NCI-H69 (cell line): Measurements from ENCODE around the gene ETV6.
A peak's percentile ranks its signal among the peaks of the same experiment; 100 is the strongest.

Source experiments
- DNase-seq: peaks from one replicate; lab custom pipeline; 2025; lab: John Stamatoyannopoulos, UW

The ETV6 gene

DNA sequence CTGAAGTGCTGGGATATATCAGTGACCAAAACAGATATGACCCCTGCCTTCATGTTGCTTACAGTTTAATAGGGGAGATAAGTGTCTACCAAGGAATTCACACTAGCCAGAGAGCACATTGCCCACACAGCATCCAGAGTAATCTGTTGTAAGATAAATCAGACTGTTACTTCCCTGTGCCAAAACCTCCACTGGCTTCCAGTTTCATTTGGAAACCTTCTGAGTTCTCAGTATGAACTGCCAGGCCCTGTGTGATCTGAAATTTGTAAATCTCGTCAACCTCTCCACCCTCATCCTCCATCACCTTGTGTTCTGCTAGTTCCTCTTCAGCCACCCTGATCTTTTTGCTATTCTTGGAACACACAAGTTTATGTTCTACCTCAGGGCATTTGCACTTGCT lies 154.7 kb downstream of the ETV6 start:
- DNase-seq: no peak

DNA sequence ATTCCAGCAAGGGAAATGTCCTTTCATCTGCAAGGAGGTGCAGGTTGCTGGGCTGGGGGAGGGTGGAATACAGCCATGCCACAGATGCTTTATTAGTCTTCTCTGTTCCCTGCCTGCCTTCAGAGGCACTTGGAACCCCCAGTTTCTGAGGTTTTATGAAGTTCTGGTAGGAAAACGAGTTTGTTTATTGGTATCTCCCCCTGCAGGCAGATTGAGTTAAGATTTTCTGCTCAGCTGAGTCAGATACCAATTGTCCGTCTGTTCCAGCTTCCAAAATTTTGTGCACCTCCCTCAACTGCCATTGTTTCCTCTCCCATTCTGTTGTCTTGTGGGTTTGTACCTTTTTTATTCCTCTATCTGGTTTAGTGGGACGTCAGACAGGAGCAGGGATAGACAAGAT lies 155.6 kb downstream of the ETV6 start:
- DNase-seq: no peak

DNA sequence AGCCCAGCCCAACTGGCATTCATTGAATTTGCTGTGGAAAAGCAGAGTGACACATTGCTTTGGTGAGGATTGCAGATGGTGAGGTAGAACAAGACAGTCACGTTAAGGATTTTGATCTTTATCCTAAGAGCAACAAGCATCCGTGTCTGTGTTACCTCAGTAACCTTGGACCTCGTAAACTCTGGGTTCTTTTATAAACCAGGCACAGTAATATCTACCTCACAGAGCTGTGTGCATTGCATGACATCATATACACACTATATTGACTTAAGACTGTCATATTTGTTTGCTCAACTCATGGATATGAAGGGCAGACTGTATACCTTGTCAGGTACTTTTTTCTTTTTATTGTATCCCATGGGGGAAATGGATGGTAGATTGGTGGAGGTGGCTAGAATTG lies 156.2 kb downstream of the ETV6 start:
- DNase-seq: peak; percentile 49

DNA sequence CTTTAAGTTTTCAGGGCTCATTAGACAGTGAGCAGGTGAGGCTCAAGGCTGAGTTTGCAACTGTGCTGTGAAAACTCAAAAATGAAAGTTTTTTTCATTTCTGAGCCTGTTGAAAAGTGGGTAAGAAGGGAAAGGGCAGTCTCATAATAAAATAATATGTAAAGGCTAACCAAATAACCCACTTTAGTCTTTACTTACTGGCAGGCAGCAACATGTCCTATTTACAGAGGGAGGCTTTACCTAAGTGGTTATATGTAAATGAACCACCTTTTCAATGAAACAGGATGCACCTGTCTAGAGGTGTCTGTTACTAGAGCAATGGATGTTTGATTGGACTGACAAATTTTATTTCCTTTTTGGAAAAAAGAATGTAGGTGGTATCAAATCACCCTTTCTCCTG lies 158.0 kb downstream of the ETV6 start:
- peak; percentile 70 for DNase-seq

DNA sequence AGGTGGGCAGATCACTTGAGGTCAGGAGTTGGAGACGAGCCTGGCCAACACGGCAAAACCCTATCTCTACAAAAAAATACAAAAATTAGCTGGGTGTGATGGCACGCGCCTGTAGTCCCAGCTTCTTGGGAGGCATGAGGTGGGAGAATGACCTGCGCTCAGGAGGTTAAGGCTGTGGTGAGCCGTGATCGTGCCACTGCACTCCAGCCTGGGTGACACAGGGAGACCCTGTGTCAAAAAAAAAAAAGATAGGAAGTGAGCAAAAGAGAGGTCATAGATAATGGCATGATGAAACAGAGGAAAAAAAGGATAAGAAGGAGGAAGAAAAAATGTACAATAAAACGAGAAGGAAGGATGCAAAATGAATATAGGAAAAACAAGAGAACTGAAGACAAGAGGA lies 159.5 kb downstream of the ETV6 start:
- DNase-seq: no peak

DNA sequence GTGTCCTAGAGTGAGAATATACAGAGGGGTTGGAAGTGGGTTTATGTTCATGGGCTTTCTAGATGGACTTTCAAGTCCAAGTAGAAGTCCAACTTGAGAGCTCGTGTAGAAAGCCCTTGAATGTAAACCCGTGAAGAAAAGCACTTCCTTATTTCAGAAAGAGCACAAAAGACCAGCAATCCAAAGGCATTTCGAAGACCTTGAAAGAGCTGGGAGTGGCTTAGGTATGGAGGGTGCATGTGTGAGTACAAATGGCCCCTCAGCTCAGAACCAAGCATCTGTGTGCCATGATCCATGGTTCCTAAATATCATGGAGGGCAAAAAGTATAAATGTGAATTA lies 160.7 kb downstream of the ETV6 start:
- no peak for DNase-seq

DNA sequence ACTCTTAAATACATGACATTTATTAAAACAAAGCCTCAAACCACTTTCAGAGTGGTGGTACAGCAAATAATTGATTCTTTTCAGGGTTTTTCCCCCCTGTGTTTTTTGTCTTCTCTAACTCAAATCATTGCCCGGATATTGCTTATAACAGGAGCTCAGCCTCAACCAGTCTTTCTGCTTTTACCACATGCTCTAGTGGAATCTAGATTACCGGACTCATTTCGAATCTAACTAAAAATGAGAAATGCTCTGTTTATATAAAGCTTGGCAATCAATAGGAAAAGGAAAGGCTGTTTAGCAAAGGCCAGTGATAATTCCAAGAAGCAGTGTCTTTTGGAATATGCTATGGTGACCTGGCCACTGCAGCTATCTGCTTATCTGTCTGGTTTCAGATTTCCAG lies 161.5 kb downstream of the ETV6 start:
- DNase-seq: no peak

DNA sequence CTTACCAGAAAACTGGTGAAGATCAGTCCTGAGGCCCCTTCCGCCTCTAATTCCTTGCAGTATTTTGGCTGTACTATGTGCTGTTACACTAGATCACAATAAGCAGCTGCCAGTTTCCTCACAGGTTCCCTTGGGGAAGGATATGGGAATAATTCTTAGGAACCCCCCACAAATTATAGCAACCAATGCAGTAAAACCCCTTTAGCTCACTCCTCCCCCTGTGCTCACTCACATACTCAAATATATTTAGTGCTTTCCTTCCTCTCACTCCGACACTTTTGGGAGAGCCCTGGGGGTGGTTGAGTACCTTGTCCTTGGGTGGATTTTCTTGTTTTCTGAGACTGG lies 162.7 kb downstream of the ETV6 start:
- no peak for DNase-seq

DNA sequence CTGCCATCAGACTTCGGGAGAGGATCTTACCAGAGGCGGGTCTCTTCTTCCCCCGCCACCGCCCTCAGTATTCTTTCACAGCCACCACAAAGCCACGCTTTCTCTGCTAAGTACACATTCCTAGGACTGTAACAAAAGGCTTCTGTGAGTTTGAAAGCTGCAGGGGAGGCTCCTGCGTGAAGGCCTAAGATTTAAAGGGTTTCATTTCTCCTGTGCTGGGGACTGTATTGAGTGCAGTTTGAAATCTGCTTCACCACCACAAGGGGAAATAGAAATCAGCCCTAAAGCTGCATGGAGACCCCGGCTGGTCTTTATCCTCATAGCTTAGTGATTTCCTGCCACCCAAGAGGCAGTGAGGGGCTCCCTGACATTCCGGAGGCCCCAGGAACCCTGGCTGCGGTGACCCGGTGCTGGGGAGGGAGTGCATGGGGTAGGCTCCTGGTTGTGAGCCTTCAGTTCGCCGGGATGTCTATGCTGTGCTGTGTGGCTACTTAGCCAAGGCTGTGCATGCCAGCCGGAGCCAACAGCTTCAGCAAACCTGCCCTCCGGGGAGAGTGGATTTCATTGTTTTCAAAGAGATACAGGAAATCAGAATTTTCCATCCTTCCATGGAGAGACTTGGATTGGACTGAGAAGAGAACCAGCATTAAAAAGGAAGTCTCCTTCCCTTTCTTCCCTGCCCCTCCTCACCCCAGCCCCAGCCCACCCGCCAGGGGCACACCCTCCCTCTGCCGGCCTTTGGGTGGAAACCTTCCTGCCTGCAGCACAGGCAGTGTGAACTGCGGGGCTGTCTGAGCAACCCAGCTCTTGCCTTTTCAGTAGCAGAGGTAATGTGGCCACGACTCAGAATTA lies 163.3 kb downstream of the ETV6 start:
- DNase-seq: peak; percentile 71

DNA sequence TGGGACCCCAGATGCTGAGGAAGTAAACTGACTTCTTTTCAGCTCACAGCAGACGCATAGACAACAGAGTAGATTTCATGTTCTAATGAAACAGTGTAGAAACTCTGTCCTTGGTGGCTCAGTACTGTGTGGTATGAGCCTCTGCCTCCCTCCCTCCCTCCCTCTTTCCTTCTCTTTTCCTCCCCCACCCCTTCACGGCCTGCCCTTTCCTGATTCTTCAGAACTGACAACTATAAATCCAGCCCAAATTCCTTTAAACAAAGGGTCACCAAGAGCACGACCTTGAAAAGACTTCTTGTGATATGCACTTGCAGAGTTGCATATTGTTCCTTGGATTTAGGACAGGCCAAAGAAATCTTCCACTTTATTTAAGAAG lies 164.0 kb downstream of the ETV6 start:
- DNase-seq: no peak

DNA sequence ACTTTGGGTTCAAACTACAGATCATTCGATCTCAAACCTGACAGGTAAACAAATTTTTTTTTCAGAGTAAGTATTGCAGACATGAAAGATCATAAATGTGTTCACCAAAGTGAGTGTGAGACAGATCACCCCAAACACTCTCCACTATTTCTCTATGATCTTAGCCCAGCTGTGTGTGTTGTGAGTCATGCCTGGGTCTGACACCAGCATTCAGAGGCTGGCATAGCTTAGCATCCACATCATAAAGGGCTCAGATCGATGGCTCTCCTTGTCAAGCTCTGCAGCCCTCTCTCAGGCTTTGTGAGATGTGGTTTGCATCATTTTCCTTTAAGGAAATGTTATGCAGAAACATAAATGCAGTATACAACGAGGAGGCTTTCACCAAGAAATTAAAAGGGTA lies 164.9 kb downstream of the ETV6 start:
- DNase-seq: no peak

DNA sequence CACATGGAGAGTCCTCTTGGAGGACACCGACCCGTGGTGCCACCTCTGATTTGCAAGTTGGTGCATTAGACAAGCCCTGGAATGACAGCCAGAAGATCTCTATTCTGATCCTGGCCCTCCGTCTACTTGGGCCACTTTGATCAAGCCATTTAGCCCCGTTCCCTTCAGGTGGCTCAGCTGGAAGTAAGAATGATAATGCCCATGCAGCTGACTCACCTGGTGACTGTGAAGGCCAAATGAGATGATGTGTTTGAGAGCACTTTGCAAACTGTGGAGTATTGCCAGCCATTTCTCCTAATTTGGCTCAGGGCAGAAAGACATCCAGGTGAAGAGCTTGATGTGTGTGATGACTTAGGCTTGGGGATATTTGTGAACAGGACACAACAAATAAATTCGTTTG lies 165.9 kb downstream of the ETV6 start:
- peak; percentile 44 for DNase-seq

DNA sequence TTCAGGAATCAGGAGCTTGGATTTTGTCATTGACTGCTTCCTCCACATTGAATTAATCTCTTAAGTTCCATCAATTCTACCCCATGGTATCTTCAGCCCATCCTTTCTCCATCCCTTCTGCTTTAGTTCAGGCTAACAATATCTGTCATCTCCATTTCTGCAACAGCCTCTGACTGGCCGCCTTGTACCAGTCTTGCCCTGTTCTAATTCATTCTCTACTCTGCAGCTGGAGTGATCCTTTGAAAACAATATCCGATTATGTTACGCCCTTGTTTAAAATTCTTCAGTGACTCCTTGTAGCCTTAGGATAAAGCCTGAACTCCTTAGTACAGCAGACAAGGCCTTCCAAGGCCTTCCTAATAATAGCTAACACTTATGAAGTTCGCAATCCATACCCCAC lies 170.2 kb downstream of the ETV6 start:
- DNase-seq: no peak

DNA sequence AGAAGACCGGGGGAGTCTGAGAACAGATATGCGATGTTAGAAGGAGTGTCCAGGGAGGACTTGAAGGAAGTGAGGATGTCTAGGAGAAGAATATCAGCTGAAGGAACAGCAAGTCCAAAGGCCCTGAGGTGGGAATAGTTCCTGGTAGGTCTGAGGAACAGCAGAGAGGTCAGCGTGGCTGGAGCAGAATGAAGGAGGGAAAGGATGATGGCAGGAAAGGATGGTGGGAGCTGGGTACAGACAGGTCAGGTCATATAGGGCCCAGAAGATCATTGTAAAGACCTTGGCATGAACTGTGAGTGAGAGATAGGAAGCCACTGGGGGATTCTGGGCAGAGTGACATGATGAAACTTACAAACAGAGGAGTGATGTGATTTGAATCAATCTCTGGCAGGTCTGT lies 171.0 kb downstream of the ETV6 start:
- no peak for DNase-seq

DNA sequence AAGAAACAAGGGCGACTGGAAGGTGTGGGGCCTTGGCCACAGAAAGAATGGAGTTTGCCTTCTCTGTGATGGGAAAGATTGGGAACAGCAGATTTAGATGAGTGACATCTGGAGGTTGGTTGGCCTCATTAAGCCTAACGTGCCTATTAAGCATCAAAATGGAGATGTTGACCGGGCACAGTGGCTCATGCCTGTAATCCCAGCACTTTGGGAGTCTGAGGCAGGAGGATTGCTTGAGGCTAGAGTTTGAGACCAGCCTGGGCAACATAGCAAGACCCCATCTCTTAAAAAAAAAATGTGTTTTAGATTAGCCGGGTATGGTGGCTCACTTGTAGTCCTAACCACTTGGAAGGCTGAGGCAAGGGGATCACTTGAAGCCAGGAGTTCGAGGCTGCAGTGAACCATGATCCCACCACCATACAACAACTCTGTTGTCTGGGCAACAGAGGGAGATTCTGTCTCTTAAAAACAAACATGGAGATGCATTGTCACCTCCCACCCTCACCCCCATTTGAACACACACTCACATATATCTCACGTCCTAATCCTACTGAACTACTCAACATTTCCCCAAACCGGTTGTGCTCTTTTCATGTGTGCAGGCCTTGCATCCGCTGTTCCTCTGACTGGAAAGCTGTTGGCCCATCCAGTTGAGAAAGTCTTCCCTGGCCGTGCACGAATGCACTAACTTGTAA lies 172.1 kb downstream of the ETV6 start:
- no peak for DNase-seq

DNA sequence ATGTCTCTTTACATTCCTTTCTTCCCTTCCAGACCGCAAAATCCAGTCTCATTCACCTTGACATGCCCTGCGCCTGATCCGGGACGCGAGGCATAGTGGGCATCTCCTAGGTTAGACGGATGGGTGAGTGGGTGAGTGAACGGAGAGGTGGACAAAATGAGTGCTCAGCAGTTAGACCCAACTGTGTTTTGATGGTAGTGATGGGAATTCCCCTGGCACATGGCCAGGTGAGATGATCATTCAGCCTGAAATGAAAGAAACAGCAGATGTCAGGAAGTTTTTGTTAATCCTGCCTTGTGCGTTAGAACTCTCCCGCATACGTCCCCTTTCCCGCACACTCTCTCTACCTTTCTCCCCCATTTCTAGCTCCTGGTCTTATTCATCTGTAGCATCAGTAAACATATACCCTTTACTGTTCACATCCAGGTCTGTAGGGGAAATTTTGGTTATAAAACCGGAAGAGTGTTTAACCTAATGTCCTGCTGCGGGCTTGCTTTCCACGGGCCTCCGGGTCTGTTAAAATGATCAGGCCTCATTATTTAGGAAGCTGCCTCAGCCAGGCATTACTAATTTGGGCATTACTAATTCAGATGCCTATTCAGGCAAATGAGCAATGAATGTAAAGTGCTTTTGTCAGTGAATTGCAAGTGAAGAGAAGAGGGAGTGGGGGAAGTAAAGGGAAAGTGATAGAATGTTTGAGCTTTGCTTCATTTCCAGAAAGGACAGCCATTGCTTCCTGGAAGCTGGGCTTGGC lies 172.8 kb downstream of the ETV6 start:
- peak; percentile 50 for DNase-seq

DNA sequence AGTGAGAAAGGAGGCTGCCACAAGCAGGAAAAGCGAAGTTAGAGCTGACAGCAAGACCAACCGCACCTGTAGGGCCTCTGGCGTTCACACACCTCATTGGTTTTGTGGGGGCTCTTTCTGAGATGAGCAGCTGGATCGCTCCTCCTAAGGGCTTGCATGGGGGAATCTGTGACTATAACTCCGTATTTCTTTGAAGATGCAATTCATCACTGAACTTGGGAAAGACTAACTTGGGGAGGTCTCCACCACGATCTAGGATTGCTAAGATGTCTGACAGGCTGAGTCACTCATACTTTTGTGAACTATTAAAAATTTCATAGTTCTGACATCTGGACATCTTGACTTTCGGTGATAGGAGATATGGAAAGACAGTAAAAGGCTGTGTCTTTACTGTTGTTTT lies 173.6 kb downstream of the ETV6 start:
- no peak for DNase-seq

DNA sequence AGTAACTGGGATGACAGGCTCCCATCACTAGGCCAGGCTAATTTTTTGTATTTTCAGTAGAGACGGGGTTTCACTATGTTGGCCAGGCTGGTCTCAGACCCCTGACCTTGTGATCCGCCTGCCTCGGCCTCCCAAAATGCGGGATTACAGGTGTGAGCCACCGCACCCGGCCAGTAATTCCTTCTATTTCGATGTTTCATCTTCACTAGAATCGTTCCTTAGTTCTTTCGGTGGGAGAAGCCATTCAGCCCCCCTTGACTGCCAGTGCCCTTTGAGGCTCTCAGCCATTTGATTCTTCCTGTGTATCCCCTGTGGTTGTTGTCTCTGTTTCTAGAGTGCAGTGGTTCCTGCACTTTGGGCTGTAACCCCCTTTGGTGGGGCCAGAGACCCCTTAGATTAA lies 174.1 kb downstream of the ETV6 start:
- no peak for DNase-seq

DNA sequence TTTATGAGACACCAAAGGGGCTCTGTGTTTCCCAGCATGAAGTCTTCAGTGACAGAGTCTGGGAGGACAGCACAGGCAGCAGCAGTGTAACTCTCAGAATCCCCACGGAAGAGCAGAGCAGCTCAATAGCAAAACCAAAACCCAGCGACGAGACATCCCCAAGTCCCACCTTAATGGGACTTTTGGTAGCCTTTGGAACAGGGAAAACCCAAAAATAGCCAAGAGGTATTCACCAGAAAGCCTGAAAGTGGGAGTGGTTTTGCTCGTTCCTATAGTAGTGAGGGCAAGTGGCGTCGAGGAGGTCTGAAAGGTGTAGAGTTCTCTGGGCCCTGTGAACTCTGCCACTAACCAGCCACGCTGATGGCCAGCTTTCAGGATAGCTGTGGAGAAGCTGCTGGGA lies 174.6 kb downstream of the ETV6 start:
- no peak for DNase-seq

DNA sequence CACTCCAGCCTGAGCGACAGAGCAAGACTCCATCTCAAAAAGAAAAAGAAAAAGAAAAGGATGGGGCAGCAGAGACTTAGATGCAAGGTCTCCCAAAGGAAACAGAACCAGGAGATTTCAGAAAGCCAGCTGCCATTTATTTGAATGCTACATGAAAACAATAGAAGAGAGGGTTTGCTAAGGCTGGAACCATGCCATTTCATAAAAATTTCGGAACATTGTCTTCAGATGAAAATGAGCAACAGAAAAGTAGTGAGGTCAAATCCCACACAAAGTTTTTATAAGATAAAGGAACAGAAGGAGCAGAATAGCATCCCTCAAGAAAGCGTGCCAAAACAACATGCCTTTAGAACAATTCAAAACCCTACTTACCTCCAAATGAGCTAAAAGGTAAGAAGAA lies 175.3 kb downstream of the ETV6 start:
- DNase-seq: no peak

DNA sequence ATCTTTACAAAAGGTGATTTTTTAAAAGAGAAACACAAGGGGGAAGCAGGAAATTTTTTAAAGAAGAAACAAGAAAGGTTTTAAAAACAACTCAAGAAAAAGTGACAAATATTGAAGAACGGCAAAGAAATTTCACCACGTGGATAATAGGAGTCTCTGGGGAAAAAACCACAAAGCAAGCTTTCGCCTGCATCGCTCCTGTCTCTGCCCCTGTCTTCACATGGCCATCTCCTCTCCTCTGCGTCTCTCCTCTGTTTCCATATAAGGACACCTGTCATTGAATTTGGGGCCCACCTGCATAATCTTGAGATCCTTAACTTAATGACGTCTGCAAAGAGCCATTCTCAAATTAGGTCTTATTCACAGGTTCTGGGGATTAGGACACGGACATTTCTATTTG lies 175.8 kb downstream of the ETV6 start:
- no peak for DNase-seq

DNA sequence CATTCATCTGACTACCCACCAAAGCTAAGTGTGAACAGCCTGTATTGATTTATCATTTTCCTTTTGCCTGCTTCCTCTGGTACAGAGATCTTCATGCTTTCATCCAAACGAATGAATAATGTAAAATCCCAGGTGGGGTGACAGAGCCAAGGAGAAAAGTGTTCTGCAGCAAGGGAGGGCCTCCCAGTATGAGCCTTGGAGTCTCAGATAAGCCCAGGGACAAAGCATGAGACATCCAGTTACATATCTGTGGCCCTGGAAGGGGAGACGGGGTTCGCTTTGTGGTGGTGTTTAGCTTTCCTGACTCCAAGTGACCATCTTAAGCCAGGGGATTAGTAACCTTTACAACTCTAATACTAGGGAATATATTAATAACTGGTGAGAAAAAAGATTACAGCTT lies 177.1 kb downstream of the ETV6 start:
- DNase-seq: no peak
